K562 (cell line): ENCODE results near the gene MCAT. TPM values are rescaled to one million over a fixed set of nuclear protein-coding genes. Genes with fewer than 3 reads are reported as not detected.

Source experiments
- ARHGAP35 ChIP-seq: fragments of 450-650 bp; IDR thresholded peaks from 2 replicates; pipeline ENCODE4 v1.6.1; 2018; ENCODE audit not compliant: partially characterized antibody
- ATF7 ChIP-seq: fragments of 450-650 bp; IDR thresholded peaks from 2 replicates; pipeline ENCODE4 v1.7.1; 2014; ENCODE audit warnings: mild to moderate bottlenecking, moderate library complexity
- ETV1 ChIP-seq: fragments of 450-650 bp; conservative IDR thresholded peaks from 2 replicates; pipeline ENCODE4 v1.6.1; 2016; ENCODE audit warnings: missing genetic modification characterization, control low read depth, low read depth, missing compliant biosample characterization
- FOXK2 ChIP-seq, 2 experiments: fragments of 450-650 bp; IDR thresholded peaks in 1 of 2; conservative IDR thresholded peaks in 1 of 2; 2 replicates each; pipeline ENCODE4 v1.6.1; 2016; ENCODE audit warnings: low read depth in 2 of 2, mild to moderate bottlenecking in 1 of 2
- RFX5 ChIP-seq: IDR thresholded peaks from 2 replicates; pipeline ENCODE4 v1.6.1; 2011; ENCODE audit warnings: low read depth, mild to moderate bottlenecking, improper control_type of control experiment, low read length
- SMARCA4 ChIP-seq: fragments of 450-650 bp; IDR thresholded peaks from 2 replicates; pipeline ENCODE4 v1.6.1; 2016
- TSC22D4 ChIP-seq: fragments of 450-650 bp; IDR thresholded peaks from 2 replicates; pipeline ENCODE4 v1.6.1; 2016; ENCODE audit warnings: missing genetic modification characterization, missing biosample characterization, control low read depth
- ZNF551 ChIP-seq: fragments of 250-450 bp; sonication (Bioruptor Pico); IDR thresholded peaks from 2 replicates; pipeline ENCODE4 v1.5.0; 2021; ENCODE audit warnings: mild to moderate bottlenecking, moderate library complexity
- ZNF644 ChIP-seq: fragments of 200-800 bp; sonication (Bioruptor generic); IDR thresholded peaks from 2 replicates; pipeline ENCODE4 v1.6.1; 2016; ENCODE audit warnings: low read depth, missing genetic modification characterization, missing compliant biosample characterization
- polyA plus RNA-seq, 8 experiments: library from polyadenylated mRNA; depleted of rRNA in 4 of 8; stranded (reverse) in 5 of 8; unstranded in 3 of 8; fragments of >200 nt; fragmentation: Nextera tagmentation in 2 of 8; fragmentation: Illumina TruSeq in 1 of 8; extraction: Ambion mirVana in 2 of 8; extraction: Trizol in 1 of 8; gene quantifications; 2 replicates each; pipeline versions ENCODE4 v1.2.1 to v1.2.3, GENCODE V29; 2011 to 2014; ENCODE audit warnings: inconsistent platforms in 1 of 8, missing spikeins in 1 of 8
- total RNA-seq, 7 experiments: library from RNA; depleted of rRNA in 6 of 7; stranded (reverse); fragments of >200 nt in 6 of 7; fragmentation: Illumina TruSeq in 2 of 7; extraction: Trizol in 2 of 7; gene quantifications; 2 replicates each; pipeline versions ENCODE4 v1.2.1 to v1.2.3, GENCODE V29; 2011 to 2021; ENCODE audit warnings: low replicate concordance in 1 of 7
- TF ChIP-seq, protein P1 (sequence below): fragments of 200-600 bp; sonication (generic); IDR thresholded peaks from one replicate; pipeline ENCODE4 v1.6.1; 2012; ENCODE audit warnings: mild to moderate bottlenecking, low read depth, low read length, inconsistent platforms
- TF ChIP-seq, protein P2 (sequence below): fragments of 250-450 bp; sonication (Bioruptor Pico); IDR thresholded peaks from 2 replicates; pipeline ENCODE4 v1.5.1; 2021; ENCODE audit warnings: mild to moderate bottlenecking
- TF ChIP-seq, protein P3 (sequence below): fragments of 450-650 bp; IDR thresholded peaks from 2 replicates; pipeline ENCODE4 v1.6.1; 2014; ENCODE audit warnings: low read depth, mild to moderate bottlenecking, moderate library complexity, borderline replicate concordance

The MCAT gene
- total and polyA plus RNA-seq, 9 of the 15 experiments (the other 6 are each of a cell fraction or from before 2014, with no cell fraction given): 3.3 to 27.8 (median 13.9) TPM

DNA sequence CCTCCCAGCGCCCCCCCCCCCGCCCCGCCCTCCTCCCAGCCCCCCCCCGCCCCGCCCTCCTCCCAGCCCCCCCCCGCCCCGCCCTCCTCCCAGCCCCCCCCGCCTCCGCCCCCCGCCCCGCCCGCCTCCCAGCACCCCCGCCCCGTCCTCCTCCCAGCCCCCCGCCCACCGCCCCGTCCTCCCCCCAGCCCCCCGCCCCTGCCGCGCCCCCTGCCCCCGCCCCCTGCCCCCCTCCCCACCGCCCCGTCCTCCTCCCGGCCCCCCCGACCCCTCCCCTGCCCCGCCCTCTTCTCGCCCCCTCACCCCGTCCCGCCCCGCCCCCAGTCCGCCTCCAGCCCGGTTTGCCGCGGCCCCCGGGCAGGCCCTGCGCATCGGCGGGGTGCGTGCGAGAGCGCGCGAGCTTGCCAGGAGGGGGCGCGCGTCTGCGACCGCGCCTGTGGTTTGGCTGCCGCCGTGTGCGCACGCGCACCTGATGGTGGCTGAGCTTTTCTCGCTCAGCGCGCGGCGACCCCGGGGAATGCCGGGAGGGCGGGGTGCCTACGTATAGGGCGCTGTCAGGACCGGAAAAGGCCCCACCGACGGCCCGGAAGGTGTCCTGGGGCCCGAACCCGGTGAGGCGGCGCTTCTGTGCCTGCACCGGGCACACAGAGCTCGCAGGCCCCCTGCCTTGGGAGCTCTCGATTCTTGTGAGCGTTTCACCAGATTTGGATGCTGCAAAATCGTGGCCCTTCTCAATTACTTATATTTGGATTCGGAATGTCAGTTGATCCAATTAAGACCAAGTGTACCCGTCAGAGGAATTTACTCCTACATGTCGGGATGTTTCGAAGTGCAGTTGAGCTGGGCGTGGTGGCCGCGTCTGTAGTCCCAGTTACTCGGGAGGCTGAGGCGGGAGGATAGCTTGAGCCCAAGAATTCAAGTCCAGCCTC is 44.2 kb upstream of the MCAT start (continued):
- TF ChIP-seq, protein P1, sequence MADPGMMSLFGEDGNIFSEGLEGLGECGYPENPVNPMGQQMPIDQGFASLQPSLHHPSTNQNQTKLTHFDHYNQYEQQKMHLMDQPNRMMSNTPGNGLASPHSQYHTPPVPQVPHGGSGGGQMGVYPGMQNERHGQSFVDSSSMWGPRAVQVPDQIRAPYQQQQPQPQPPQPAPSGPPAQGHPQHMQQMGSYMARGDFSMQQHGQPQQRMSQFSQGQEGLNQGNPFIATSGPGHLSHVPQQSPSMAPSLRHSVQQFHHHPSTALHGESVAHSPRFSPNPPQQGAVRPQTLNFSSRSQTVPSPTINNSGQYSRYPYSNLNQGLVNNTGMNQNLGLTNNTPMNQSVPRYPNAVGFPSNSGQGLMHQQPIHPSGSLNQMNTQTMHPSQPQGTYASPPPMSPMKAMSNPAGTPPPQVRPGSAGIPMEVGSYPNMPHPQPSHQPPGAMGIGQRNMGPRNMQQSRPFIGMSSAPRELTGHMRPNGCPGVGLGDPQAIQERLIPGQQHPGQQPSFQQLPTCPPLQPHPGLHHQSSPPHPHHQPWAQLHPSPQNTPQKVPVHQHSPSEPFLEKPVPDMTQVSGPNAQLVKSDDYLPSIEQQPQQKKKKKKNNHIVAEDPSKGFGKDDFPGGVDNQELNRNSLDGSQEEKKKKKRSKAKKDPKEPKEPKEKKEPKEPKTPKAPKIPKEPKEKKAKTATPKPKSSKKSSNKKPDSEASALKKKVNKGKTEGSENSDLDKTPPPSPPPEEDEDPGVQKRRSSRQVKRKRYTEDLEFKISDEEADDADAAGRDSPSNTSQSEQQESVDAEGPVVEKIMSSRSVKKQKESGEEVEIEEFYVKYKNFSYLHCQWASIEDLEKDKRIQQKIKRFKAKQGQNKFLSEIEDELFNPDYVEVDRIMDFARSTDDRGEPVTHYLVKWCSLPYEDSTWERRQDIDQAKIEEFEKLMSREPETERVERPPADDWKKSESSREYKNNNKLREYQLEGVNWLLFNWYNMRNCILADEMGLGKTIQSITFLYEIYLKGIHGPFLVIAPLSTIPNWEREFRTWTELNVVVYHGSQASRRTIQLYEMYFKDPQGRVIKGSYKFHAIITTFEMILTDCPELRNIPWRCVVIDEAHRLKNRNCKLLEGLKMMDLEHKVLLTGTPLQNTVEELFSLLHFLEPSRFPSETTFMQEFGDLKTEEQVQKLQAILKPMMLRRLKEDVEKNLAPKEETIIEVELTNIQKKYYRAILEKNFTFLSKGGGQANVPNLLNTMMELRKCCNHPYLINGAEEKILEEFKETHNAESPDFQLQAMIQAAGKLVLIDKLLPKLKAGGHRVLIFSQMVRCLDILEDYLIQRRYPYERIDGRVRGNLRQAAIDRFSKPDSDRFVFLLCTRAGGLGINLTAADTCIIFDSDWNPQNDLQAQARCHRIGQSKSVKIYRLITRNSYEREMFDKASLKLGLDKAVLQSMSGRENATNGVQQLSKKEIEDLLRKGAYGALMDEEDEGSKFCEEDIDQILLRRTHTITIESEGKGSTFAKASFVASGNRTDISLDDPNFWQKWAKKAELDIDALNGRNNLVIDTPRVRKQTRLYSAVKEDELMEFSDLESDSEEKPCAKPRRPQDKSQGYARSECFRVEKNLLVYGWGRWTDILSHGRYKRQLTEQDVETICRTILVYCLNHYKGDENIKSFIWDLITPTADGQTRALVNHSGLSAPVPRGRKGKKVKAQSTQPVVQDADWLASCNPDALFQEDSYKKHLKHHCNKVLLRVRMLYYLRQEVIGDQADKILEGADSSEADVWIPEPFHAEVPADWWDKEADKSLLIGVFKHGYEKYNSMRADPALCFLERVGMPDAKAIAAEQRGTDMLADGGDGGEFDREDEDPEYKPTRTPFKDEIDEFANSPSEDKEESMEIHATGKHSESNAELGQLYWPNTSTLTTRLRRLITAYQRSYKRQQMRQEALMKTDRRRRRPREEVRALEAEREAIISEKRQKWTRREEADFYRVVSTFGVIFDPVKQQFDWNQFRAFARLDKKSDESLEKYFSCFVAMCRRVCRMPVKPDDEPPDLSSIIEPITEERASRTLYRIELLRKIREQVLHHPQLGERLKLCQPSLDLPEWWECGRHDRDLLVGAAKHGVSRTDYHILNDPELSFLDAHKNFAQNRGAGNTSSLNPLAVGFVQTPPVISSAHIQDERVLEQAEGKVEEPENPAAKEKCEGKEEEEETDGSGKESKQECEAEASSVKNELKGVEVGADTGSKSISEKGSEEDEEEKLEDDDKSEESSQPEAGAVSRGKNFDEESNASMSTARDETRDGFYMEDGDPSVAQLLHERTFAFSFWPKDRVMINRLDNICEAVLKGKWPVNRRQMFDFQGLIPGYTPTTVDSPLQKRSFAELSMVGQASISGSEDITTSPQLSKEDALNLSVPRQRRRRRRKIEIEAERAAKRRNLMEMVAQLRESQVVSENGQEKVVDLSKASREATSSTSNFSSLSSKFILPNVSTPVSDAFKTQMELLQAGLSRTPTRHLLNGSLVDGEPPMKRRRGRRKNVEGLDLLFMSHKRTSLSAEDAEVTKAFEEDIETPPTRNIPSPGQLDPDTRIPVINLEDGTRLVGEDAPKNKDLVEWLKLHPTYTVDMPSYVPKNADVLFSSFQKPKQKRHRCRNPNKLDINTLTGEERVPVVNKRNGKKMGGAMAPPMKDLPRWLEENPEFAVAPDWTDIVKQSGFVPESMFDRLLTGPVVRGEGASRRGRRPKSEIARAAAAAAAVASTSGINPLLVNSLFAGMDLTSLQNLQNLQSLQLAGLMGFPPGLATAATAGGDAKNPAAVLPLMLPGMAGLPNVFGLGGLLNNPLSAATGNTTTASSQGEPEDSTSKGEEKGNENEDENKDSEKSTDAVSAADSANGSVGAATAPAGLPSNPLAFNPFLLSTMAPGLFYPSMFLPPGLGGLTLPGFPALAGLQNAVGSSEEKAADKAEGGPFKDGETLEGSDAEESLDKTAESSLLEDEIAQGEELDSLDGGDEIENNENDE: no peak
- TF ChIP-seq ARHGAP35 (no peak), ZNF644 (tag) (no peak), FOXK2 (conservative IDR thresholded peaks at IDR 0.05 in 1 of 2, IDR thresholded peaks at IDR 0.05 in 1 of 2; ENCODE audit: low read depth in 2 of 2) (0 out of 4 replicates have a peak, but pooled peaks of 1 of the 2 experiments have one; percentile 11), ZNF551 (CRISPR knock-in tag) (no peak), RFX5 (no peak), SMARCA4 (no peak), ETV1 (tag) (peak; percentile 76), TSC22D4 (tag) (no peak), ATF7 (peak; percentile 76)
- TF ChIP-seq, protein P2, sequence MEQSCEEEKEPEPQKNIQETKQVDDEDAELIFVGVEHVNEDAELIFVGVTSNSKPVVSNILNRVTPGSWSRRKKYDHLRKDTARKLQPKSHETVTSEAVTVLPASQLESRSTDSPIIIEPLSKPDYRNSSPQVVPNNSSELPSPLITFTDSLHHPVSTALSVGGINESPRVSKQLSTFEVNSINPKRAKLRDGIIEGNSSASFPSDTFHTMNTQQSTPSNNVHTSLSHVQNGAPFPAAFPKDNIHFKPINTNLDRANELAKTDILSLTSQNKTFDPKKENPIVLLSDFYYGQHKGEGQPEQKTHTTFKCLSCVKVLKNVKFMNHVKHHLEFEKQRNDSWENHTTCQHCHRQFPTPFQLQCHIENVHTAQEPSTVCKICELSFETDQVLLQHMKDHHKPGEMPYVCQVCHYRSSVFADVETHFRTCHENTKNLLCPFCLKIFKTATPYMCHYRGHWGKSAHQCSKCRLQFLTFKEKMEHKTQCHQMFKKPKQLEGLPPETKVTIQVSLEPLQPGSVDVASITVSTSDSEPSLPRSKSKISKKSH (CRISPR knock-in tag): no peak
- TF ChIP-seq, protein P3, sequence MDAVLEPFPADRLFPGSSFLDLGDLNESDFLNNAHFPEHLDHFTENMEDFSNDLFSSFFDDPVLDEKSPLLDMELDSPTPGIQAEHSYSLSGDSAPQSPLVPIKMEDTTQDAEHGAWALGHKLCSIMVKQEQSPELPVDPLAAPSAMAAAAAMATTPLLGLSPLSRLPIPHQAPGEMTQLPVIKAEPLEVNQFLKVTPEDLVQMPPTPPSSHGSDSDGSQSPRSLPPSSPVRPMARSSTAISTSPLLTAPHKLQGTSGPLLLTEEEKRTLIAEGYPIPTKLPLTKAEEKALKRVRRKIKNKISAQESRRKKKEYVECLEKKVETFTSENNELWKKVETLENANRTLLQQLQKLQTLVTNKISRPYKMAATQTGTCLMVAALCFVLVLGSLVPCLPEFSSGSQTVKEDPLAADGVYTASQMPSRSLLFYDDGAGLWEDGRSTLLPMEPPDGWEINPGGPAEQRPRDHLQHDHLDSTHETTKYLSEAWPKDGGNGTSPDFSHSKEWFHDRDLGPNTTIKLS: peak; percentile 80; the same call in 1 of the 2 replicates
